Epidermal melanocyte (primary cell): ENCODE results near the gene IBTK.
"Not testable (repeated sequence)": the region's sequence is repeated elsewhere in the genome, so short reads cannot be mapped to it uniquely, and the experiment has no call there.

Experiments used
- DNase-seq: peaks from one replicate; pipeline ENCODE4 v3.0.0; 2011; ENCODE audit warnings: low spot score; ENCODE audit not compliant: insufficient read length

Gene IBTK

GRCh38 chr6:82247505-82248272 lies at the start of gene IBTK:
TSS of gene IBTK (minus strand) at chr6:82247744. CDS start at chr6:82240486, 7,258 bp downstream.
- peak; percentile 84 for DNase-seq

DNA sequence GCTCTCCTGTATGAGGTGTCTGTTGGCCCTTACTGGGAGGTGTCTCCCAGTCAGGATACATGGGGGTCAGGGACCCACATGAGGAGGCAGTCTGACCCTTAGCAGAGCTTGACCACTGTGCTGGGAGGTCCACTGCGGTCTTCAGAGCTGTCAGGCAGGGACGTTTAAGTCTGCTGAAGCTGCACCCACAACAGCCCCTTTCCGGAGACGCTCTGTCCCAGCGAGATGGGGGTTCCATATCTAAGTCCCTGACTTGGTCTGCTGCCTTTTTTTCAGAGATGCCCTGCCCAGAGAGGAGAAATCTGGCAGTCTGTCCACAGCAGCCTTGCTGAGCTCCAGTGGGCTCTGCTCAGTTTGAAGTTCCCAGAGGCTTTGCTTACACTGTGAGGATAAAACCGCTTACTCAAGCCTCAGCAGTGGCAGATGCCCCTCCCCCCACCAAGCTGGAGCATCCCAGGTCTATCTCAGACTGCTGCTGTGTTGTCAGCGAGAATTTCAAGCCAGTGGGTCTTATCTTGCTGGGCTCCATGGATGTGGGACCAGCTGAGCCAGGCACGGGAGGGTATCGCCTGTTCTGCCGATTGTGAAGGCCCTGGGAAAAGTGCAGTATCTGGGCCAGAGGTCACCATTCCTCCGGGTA lies 36.3 kb upstream of the IBTK start:
- no peak for DNase-seq

DNA sequence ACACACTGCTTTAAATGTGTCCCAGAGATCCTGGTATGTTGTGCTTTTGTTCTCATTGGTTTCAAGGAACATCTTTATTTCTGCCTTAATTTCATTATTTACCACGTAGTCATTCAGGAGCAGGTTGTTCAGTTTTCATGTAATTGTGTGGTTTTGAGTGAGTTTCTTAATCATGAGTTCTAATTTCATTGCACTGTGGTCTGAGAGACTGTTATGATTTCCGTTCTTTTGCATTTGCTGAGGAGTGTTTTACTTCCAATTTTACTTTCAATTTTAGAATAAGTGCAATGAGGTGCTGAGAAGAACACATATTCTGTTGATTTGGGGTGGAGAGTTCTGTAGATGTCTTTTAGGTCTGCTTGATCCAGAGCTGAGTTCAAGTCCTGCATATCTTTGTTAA lies 34.0 kb upstream of the IBTK start:
- DNase-seq, result not testable (repeated sequence)

- DNase-seq, result no peak
Measured at GRCh38 chr6:82277686-82278085, 30.1 kb upstream of the IBTK start.

GRCh38 chr6:82275686-82276085 lies 28.1 kb upstream of the IBTK start:
- no peak for DNase-seq

DNA sequence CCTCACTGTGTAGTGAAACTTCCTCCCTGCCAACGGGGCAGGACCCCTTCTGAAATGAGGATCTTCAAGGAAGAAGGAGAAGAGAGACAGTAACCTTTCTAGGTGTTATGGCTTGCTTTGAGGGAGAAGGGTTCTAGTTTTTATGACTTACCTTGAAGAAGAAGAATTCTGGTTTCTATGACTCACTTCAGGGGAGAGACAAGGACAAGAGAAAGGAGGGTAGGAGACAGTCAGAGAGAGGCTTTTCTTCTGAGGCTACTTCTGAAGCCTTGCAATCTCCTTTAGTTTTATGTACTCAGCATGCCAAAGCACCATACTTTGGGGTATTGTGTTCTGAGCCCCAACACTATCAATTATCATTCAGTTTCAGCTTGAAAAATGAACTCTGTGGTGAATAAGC lies 25.8 kb upstream of the IBTK start:
- DNase-seq, result no peak

DNA sequence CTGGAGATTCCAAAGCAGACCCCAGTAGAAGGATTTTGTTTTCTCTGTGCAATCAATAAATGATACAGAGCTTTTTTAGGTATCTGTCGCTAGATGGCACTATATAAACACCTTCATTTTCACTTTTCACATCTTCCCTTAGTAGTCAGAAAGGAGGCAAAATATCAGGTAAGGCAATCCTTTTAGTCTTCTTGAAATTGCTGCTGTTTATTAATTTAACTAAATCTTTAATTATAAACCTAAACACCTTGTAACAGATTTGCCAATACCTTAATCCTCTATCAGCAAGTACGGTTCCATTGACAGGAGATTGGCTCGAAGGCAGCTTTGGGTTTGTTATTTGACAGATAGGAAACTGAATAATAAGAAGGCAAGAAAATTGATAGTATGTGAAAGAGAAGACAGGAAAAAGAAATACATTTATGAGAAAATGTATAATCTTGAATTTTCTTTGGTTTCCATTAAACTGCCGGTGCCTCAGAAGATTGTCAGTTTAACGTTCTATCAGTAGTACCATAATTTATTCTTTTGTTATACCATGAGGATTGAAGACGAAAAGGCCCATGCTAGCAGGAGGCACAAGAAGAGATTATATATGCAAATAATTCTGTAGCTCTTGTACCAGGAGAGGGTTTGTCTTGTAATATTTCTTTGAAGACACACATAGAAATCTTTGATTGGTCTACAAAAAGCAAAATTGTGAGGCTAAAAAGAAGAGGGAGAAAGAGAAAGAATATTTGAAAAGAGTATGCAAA lies 23.5 kb upstream of the IBTK start:
- DNase-seq, result peak; percentile 40

DNA sequence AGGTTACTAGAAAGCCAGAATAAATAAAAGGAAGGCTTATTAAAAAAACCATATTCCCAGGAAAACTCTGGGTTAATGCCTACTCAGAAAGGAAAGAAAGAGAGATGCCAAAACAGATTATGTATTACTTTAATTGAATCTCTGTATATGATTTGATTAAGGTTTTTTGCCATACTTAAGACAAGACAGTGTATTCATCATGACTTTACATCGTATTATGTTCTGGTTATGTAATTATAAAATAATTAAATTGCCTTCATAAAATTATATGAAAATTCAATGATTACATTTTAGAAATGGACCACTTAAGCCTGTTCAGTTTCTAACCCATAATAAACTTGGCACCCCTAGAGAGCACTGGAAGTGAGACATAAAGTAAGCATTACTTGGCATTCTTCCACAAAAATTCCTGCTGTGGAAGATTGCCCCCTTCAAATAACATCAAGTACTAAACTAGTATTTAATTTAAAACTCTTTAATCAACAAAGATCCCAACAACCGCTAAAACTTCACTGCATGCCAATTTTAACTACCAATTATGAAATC lies 20.8 kb upstream of the IBTK start:
- DNase-seq, result no peak

GRCh38 chr6:82264824-82265223 lies 17.3 kb upstream of the IBTK start:
- no peak for DNase-seq

DNA sequence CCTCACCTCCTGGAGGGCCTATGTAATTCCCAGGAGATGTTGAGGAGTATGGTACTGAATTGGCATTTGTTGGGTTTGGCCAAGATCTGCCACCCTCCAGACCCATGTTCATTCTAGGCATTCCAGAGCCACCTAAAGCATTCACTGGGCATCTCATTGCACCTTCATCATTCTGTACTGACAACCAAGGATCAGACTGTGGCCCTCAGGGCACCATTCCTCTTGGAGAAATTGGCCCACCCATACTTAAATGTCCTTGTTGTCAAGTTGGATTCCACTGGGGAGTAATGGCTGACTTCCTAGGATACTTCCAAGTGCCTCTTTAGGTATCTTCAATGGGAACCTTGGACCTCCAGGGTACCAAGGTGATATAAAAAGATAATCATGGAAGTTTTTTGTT lies 16.8 kb upstream of the IBTK start:
- no peak for DNase-seq

- no peak for DNase-seq
Measured at GRCh38 chr6:82263916-82264315, 16.4 kb upstream of the IBTK start.

DNA sequence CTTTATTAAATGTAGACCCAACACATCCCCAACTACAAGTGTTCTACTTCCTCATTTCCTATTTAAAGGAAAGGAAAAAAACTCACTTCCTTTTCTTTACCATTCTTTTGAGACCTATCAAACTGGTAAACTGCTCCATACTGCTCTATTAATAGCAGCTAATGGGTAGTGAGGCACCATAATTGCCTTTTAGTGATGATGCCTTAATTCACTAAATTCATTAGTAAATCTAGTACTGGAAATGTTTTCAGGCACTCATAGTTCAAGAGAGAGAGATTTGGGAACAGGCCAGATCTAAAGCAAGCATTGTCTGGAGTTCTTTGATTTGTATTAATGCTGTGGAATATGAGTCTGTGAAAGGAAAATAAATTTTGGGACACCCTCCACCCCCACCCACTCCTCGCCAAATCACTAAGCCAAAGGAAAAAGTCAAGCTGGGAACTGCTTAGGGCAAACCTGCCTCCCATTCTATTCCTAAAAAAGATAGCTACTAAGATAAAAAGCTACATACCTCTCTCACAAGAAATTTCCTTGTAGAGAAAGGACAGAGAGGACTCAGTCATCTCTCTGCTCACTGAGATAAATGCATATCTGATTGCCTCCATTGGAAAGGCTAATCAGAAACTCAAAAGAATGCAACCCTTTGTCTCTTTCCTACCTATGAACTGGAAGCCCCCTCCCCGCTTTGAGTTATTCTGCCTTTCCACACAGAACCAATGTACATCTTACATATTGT lies 13.6 kb upstream of the IBTK start:
- DNase-seq, result no peak

- no peak for DNase-seq
Measured at GRCh38 chr6:82259389-82259788, 11.8 kb upstream of the IBTK start.

- DNase-seq, result no peak
Measured at GRCh38 chr6:82257088-82257774, 9.7 kb upstream of the IBTK start.

- DNase-seq, result not testable (repeated sequence)
Measured at GRCh38 chr6:82254722-82255121, 7.2 kb upstream of the IBTK start.

DNA sequence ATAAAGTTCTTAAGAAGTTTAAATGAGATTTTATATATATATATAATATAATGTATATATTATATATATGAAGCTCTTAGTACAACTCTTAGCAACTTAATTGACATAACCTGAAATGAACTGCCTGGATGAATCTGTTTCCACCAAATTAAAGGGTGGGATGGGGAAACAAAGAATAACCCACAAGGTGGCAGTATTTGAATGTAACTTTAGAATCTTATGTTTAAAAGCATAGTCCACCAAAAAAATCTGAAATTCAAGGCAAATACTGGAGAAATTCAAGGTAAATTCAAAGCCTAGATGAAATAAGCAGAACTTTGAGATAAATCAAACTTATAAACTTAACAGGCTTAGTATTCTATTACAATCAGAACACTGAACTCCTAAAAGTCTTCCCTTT lies 4.4 kb upstream of the IBTK start:
- DNase-seq, result peak; percentile 27

- DNase-seq, result no peak
Measured at GRCh38 chr6:82249381-82250253, 2.1 kb upstream of the IBTK start.

GRCh38 chr6:82248273-82248735 lies 760 bp upstream of the IBTK start:
- no peak for DNase-seq

DNA sequence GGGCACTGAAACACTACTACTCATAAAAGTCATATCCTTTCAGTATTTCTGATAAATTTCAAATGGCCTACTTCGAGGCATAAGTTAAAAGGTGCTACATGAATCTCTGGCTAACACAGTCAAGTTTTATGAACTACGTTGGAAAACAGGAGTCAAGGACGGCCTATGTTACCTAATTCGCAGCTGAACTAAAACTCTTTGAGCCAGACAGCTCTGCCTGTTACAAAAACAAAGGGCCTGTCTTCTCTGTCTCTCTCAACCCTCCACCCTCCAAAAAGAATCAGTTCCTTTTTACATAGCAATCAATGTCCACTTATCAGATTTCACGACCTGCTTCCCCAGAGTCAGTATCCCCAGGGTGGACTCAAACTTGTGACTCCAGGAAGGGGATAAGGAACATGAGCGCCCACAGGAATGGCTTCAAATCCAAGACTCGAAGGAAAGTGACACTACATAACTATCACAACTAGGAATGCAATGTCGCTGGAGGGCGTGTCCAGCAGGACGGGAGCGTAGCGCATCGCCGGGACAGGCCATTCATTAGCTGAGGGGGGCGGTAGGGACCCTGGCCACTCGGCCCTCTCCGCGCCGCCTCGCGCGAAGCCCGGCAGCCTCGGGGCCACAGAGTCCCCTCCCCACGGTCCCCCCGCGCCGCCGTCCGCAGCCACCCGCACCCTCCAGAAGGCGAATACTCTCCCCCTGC lies 591 bp downstream of the IBTK start:
- no peak for DNase-seq
